K562 (cell line): ENCODE data around the gene SLC35A4. TPM values are rescaled to one million over a fixed set of nuclear protein-coding genes. Genes with fewer than 3 reads are reported as not detected.
A peak's percentile ranks its signal among the peaks of the same experiment; 100 is the strongest.

Source experiments
- ARID4B ChIP-seq: sonication (generic); formaldehyde crosslinking; IDR thresholded peaks from 2 replicates; pipeline ENCODE4 v1.8.0; 2022; ENCODE audit warnings: mild to moderate bottlenecking, missing genetic modification reagents
- HCFC1 ChIP-seq: IDR thresholded peaks from 2 replicates; pipeline ENCODE4 v1.6.1; 2012; ENCODE audit warnings: low read depth, low read length, improper control_type of control experiment
- HDGF ChIP-seq: fragments of 450-650 bp; IDR thresholded peaks from 2 replicates; pipeline ENCODE4 v1.6.1; 2016
- HNRNPH1 ChIP-seq: fragments of 200-400 bp; formaldehyde crosslinking; optimal IDR thresholded peaks from 2 replicates; pipeline ENCODE3; 2017; ENCODE audit warnings: low read depth, mild to moderate bottlenecking, low read length, moderate library complexity
- NFE2L1 ChIP-seq: fragments of 450-650 bp; IDR thresholded peaks from 2 replicates; pipeline ENCODE4 v1.6.1; 2016; ENCODE audit warnings: missing genetic modification characterization, low read depth, mild to moderate bottlenecking, missing compliant biosample characterization, moderate library complexity, borderline replicate concordance
- PBX2 ChIP-seq, 2 experiments: IDR thresholded peaks in 1 of 2; conservative IDR thresholded peaks in 1 of 2; 2 replicates each; pipeline ENCODE4 v1.6.1; 2016; ENCODE audit warnings: low read depth in 2 of 2, mild to moderate bottlenecking in 1 of 2, missing compliant biosample characterization in 1 of 2, missing genetic modification characterization in 1 of 2, moderate library complexity in 1 of 2
- REST ChIP-seq, 2 experiments: fragments of 450-650 bp; formaldehyde crosslinking in 1 of 2; IDR thresholded peaks; 2 replicates each; pipeline versions ENCODE4 v1.4.0 to v1.6.1; 2014 to 2020; ENCODE audit warnings: mild to moderate bottlenecking in 2 of 2, borderline replicate concordance in 1 of 2, low read depth in 1 of 2
- SREBF1 ChIP-seq: fragments of 150-350 bp; IDR thresholded peaks from 2 replicates; pipeline ENCODE4 v1.6.1; 2014; ENCODE audit warnings: antibody characterized with exemption, low read depth, low read length, borderline replicate concordance
- WHSC1 ChIP-seq: IDR thresholded peaks from one replicate; pipeline ENCODE4 v1.6.1; 2012; ENCODE audit warnings: low read length, control low read depth, inconsistent platforms
- ZBTB8A ChIP-seq: fragments of 450-650 bp; IDR thresholded peaks from 2 replicates; pipeline ENCODE4 v1.6.1; 2018; ENCODE audit warnings: mild to moderate bottlenecking, moderate library complexity; ENCODE audit not compliant: partially characterized antibody
- ZNF347 ChIP-seq: fragments of 450-650 bp; formaldehyde crosslinking; IDR thresholded peaks from 2 replicates; pipeline ENCODE4 v1.4.0; 2020; ENCODE audit warnings: low read depth, mild to moderate bottlenecking, moderate library complexity
- ZNF644 ChIP-seq: fragments of 200-800 bp; sonication (Bioruptor generic); IDR thresholded peaks from 2 replicates; pipeline ENCODE4 v1.6.1; 2016; ENCODE audit warnings: low read depth, missing genetic modification characterization, missing compliant biosample characterization
- polyA plus RNA-seq, 8 experiments: library from polyadenylated mRNA; depleted of rRNA in 4 of 8; stranded (reverse) in 5 of 8; unstranded in 3 of 8; fragments of >200 nt; fragmentation: Nextera tagmentation in 2 of 8; fragmentation: Illumina TruSeq in 1 of 8; extraction: Ambion mirVana in 2 of 8; extraction: Trizol in 1 of 8; gene quantifications; 2 replicates each; pipeline versions ENCODE4 v1.2.1 to v1.2.3, GENCODE V29; 2011 to 2014; ENCODE audit warnings: inconsistent platforms in 1 of 8, missing spikeins in 1 of 8
- total RNA-seq, 7 experiments: library from RNA; depleted of rRNA in 6 of 7; stranded (reverse); fragments of >200 nt in 6 of 7; fragmentation: Illumina TruSeq in 2 of 7; extraction: Trizol in 2 of 7; gene quantifications; 2 replicates each; pipeline versions ENCODE4 v1.2.1 to v1.2.3, GENCODE V29; 2011 to 2021; ENCODE audit warnings: low replicate concordance in 1 of 7

The SLC35A4 gene
- total and polyA plus RNA-seq, 9 of the 15 experiments (the other 6 are each of a cell fraction or from before 2014, with no cell fraction given): 21.8 to 171 (median 42.5) TPM

GRCh38 chr5:140575309-140575708, 10.7 kb downstream of the SLC35A4 start (continued):
- TF ChIP-seq REST (IDR thresholded peaks at IDR 0.05; ENCODE audit: borderline replicate concordance) (peak; percentile 85), REST (CRISPR knock-in tag; IDR thresholded peaks at IDR 0.05; ENCODE audit: low read depth) (no peak), NFE2L1 (tag) (no peak), HDGF (no peak), WHSC1 (no peak), PBX2 (CRISPR knock-in tag; IDR thresholded peaks at IDR 0.05; ENCODE audit: low read depth) (no peak), PBX2 (tag; conservative IDR thresholded peaks at IDR 0.05; ENCODE audit: low read depth) (no peak), ZNF347 (CRISPR knock-in tag) (no peak), HNRNPH1 (no peak), SREBF1 (no peak), ARID4B (CRISPR knock-in tag) (no peak), ZBTB8A (no peak), ZNF644 (no peak), HCFC1 (no peak)
